ENCODE results near the gene CHAC2.
A peak's percentile ranks its signal among the peaks of the same experiment; 100 is the strongest.
"Not testable (repeated sequence)": the region's sequence is repeated elsewhere in the genome, so short reads cannot be mapped to it uniquely, and the experiment has no call there.

Gene CHAC2

GRCh38 chr2:53767405-53768241 is at the start of gene CHAC2:
Gene CHAC2 (plus strand): TSS chr2:53767804. CDS start chr2:53767887, 83 bp downstream.
- H3K9me3 Mint-ChIP-seq: no peaks in the 10 kb centered on the region
- intact Hi-C loops (cut with micrococcal nuclease): loop anchor here (2.0 to 10.0 kb wide), 2 partner anchors 19 to 347 kb away; partner anchors contain the start of genes ACYP2, ASB3 and ERLEC1
- peak within 1 kb of the TSS; percentile 91 for H3K4me3 Mint-ChIP-seq
- H3K36me3 Mint-ChIP-seq (ENCODE audit: low read depth): peaks cover 34% of the 10 kb centered on the region
- no peaks in the 10 kb centered on the region for H3K27me3 Mint-ChIP-seq
- H3K4me1 Mint-ChIP-seq (ENCODE audit: low read depth): peaks cover 6% of the 10 kb centered on the region
- peak within 1 kb of the TSS; percentile 86 for H3K27ac Mint-ChIP-seq

- H3K36me3 Mint-ChIP-seq (ENCODE audit: low read depth): peaks cover 38% of the 10 kb centered on the region
- H3K4me1 Mint-ChIP-seq (ENCODE audit: low read depth); intact Hi-C loops (cut with micrococcal nuclease); H3K9me3 Mint-ChIP-seq; H3K27ac Mint-ChIP-seq; H3K4me3 Mint-ChIP-seq; H3K27me3 Mint-ChIP-seq: not testable (repeated sequence)
Measured at GRCh38 chr2:53720944-53721343, 46.7 kb upstream of the CHAC2 start.

- H3K36me3 Mint-ChIP-seq (ENCODE audit: low read depth): peaks cover 34% of the 10 kb centered on the region
Measured at GRCh38 chr2:53724536-53724935, 43.1 kb upstream of the CHAC2 start.

GRCh38 chr2:53725662-53726061 is 41.9 kb upstream of the CHAC2 start:
- Mint-ChIP-seq H3K27me3 (no peaks in the 10 kb centered on the region), H3K9me3 (no peaks in the 10 kb centered on the region), H3K36me3 (ENCODE audit: low read depth) (peaks cover 37% of the 10 kb centered on the region), H3K4me1 (ENCODE audit: low read depth) (no peaks in the 10 kb centered on the region), H3K27ac (no peak overlapping the region), H3K4me3 (no peak overlapping the region)
- intact Hi-C loops (cut with micrococcal nuclease): no loop called here

More at GRCh38 chr2:53724536-53724935, 43.1 kb upstream of the CHAC2 start:
- Mint-ChIP-seq H3K9me3 (no peaks in the 10 kb centered on the region), H3K27ac (no peak overlapping the region), H3K4me3 (no peak overlapping the region), H3K27me3 (no peaks in the 10 kb centered on the region), H3K4me1 (ENCODE audit: low read depth) (no peaks in the 10 kb centered on the region)
- intact Hi-C loops (cut with micrococcal nuclease): no loop called here

- Mint-ChIP-seq H3K36me3 (ENCODE audit: low read depth) (peaks cover 34% of the 10 kb centered on the region), H3K27me3 (no peaks in the 10 kb centered on the region)
- intact Hi-C loops (cut with micrococcal nuclease): no loop called here
Measured at GRCh38 chr2:53727921-53728320, 39.7 kb upstream of the CHAC2 start.

GRCh38 chr2:53729143-53729762 is 38.4 kb upstream of the CHAC2 start:
- Mint-ChIP-seq H3K4me3 (no peak overlapping the region), H3K27me3 (no peaks in the 10 kb centered on the region), H3K9me3 (no peaks in the 10 kb centered on the region), H3K4me1 (ENCODE audit: low read depth) (no peaks in the 10 kb centered on the region), H3K36me3 (ENCODE audit: low read depth) (peaks cover 45% of the 10 kb centered on the region), H3K27ac (no peak overlapping the region)
- intact Hi-C loops (cut with micrococcal nuclease): no loop called here

More at GRCh38 chr2:53727921-53728320, 39.7 kb upstream of the CHAC2 start:
- Mint-ChIP-seq H3K4me3 (no peak overlapping the region), H3K27ac (no peak overlapping the region), H3K9me3 (no peaks in the 10 kb centered on the region), H3K4me1 (ENCODE audit: low read depth) (no peaks in the 10 kb centered on the region)

GRCh38 chr2:53737091-53737490 is 30.5 kb upstream of the CHAC2 start:
- Mint-ChIP-seq H3K27me3 (no peaks in the 10 kb centered on the region), H3K36me3 (ENCODE audit: low read depth) (peaks cover 42% of the 10 kb centered on the region), H3K27ac (no peak overlapping the region), H3K9me3 (no peaks in the 10 kb centered on the region), H3K4me1 (ENCODE audit: low read depth) (no peaks in the 10 kb centered on the region), H3K4me3 (no peak overlapping the region)
- intact Hi-C loops (cut with micrococcal nuclease): no loop called here

- Mint-ChIP-seq H3K4me3 (no peak overlapping the region), H3K27me3 (no peaks in the 10 kb centered on the region), H3K4me1 (ENCODE audit: low read depth) (no peaks in the 10 kb centered on the region), H3K36me3 (ENCODE audit: low read depth) (peaks cover 46% of the 10 kb centered on the region), H3K27ac (no peak overlapping the region), H3K9me3 (no peaks in the 10 kb centered on the region)
- intact Hi-C loops (cut with micrococcal nuclease): no loop called here
Measured at GRCh38 chr2:53739032-53739431, 28.6 kb upstream of the CHAC2 start.

- intact Hi-C loops (cut with micrococcal nuclease): no loop called here
- Mint-ChIP-seq H3K27me3 (no peaks in the 10 kb centered on the region), H3K9me3 (no peaks in the 10 kb centered on the region), H3K4me1 (ENCODE audit: low read depth) (no peaks in the 10 kb centered on the region), H3K27ac (no peak overlapping the region), H3K4me3 (no peak overlapping the region), H3K36me3 (ENCODE audit: low read depth) (peaks cover 36% of the 10 kb centered on the region)
Measured at GRCh38 chr2:53740170-53740569, 27.4 kb upstream of the CHAC2 start.

- Mint-ChIP-seq H3K4me1 (ENCODE audit: low read depth) (no peaks in the 10 kb centered on the region), H3K27ac (no peak overlapping the region), H3K27me3 (no peaks in the 10 kb centered on the region), H3K4me3 (no peak overlapping the region), H3K36me3 (ENCODE audit: low read depth) (peaks cover 55% of the 10 kb centered on the region), H3K9me3 (no peaks in the 10 kb centered on the region)
- intact Hi-C loops (cut with micrococcal nuclease): no loop called here
Measured at GRCh38 chr2:53744395-53745065, 23.1 kb upstream of the CHAC2 start.

- Mint-ChIP-seq H3K9me3 (no peaks in the 10 kb centered on the region), H3K27ac (no peak overlapping the region), H3K36me3 (ENCODE audit: low read depth) (peaks cover 53% of the 10 kb centered on the region), H3K4me1 (ENCODE audit: low read depth) (no peaks in the 10 kb centered on the region), H3K4me3 (no peak overlapping the region), H3K27me3 (no peaks in the 10 kb centered on the region)
- intact Hi-C loops (cut with micrococcal nuclease): no loop called here
Measured at GRCh38 chr2:53750041-53750768, 17.4 kb upstream of the CHAC2 start.

- H3K27me3 Mint-ChIP-seq: no peaks in the 10 kb centered on the region
- H3K4me3 Mint-ChIP-seq: no peak overlapping the region
- H3K9me3 Mint-ChIP-seq: no peaks in the 10 kb centered on the region
- intact Hi-C loops (cut with micrococcal nuclease): no loop called here
- no peaks in the 10 kb centered on the region for H3K4me1 Mint-ChIP-seq (ENCODE audit: low read depth)
- H3K36me3 Mint-ChIP-seq (ENCODE audit: low read depth): peaks cover 52% of the 10 kb centered on the region
- no peak overlapping the region for H3K27ac Mint-ChIP-seq
Measured at GRCh38 chr2:53751728-53752127, 15.9 kb upstream of the CHAC2 start.

GRCh38 chr2:53752385-53752784 is 15.2 kb upstream of the CHAC2 start:
- no peaks in the 10 kb centered on the region for H3K9me3 Mint-ChIP-seq
- no peaks in the 10 kb centered on the region for H3K27me3 Mint-ChIP-seq
- peaks cover 53% of the 10 kb centered on the region for H3K36me3 Mint-ChIP-seq (ENCODE audit: low read depth)
- H3K27ac Mint-ChIP-seq: no peak overlapping the region
- intact Hi-C loops (cut with micrococcal nuclease): no loop called here
- no peak overlapping the region for H3K4me3 Mint-ChIP-seq
- no peaks in the 10 kb centered on the region for H3K4me1 Mint-ChIP-seq (ENCODE audit: low read depth)
